ENCODE data around the gene HECTD2.
"Not testable (repeated sequence)": the region's sequence is repeated elsewhere in the genome, so short reads cannot be mapped to it uniquely, and the experiment has no call there.

The HECTD2 gene

DNA sequence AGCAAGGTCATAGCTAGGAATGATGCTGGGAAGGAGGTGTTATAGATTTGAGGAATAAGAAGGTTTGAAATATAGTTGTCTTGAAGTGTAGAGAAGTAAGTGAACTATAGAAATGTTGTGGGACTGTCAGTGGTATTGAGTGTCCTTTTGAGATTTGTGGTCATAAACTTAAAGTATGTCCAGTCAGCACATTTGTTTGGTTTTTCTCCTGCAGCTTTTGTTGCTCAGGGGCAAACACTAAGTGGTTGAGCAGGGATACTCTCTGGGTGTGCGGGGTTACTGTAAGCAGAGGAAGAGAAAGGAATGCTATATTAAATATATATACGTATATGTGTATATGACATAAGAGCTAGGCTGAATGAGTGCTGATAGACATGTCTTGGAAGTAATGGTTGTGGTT lies 67.1 kb downstream of the HECTD2 start:
- no peak for DNase-seq

DNA sequence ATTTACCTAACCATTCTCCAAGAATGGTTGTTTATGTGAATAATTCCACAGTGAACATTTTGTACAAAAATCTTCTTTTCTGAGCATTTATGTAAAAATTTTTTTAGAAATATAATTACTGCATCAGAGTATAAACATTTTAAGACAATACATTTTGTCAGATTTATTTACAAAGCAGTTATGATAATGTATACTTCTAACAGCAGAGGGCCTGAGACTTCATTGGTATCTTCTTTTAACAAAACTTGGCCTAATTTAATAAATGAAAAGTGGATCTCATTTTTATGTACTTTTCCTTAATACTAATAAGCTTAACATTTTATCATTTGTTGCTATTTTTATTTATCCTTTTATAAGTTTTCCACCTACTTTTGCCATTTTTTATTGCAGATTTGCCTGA lies 69.4 kb downstream of the HECTD2 start:
- no peak for DNase-seq

DNA sequence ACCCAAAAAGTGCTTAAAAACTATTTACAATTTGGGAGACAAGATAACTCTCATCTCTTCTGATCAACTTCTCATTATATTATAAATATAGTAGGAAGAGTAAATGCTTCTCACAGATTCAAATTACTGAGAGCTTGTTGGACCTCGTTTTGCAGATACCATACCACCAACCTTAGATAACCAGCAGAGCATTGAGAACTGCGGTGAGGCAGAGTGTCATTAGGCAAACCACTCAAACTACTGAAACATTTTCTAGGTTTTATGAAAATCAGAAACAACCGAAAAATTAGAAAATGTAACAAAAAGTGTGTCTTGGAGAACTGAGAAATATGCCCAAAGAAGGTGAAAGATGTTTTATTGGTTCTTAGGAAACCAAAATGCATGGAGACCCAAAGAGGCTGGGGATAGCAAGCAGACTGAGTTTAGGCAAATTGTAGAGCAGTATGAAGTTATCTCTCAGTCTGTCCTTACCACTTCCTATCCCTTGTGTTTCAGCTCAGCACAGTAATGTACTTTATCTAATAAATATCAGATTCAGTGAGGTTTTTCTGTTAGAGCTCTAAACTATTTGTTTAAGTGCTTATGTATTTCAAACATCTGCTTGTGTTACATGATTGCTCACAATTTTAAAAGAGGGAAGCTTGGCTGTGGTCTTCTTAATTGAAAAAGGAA lies 77.9 kb downstream of the HECTD2 start:
- no peak for DNase-seq

DNA sequence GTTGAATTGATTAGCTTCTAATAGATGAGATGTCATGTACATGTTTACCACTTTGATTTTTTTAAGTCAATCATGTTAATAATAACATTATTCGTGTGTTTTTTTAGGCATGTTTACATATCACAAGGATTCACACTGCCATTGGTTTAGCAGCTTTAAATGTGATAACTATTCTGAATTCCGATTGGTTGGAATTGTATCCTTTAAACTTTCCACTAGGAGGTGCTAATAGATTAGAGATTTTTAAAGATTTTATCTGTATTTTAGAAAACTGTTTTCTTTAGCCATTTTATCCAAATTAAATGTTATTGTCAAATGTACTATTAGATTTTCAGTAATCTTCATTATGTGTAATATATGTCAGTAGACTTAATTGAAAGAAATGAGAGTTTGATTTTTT lies 83.2 kb downstream of the HECTD2 start:
- no peak for DNase-seq

DNA sequence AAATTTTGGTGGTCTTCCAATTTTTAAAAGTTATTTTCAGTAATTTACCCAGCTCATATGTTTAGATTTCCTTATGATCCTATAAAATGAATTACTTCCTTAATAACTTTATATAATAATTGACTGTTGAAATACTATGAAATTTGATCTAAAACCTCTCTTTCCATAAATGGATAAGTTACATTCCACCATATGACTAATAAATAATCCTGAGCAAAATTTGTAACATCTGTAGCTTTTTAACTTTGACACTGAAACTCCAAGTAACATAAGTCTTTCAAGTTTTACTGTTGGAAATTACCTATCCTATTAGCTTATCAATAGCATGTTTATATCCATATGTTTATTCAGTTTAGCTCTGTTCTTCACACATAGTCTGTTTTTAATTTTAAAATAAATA lies 85.3 kb downstream of the HECTD2 start:
- no peak for DNase-seq

DNA sequence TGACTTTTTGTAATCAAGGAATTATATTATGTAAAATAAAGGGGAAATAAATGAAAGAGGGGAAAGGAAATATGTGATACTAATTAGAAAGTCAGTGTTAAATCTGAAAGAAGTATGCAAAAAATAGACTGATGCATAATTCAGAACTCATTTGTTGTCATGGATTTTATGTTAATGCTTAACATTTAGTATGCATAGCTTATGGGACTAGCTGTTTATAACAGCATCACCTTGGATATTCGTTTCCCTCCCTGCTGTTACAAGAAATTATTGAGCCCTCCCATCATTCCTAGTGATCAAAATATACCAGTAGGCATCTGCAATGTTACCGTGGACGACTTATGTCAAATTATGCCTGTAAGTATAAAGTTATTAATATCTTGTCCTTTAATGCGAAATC lies 85.9 kb downstream of the HECTD2 start:
- no peak for DNase-seq

DNA sequence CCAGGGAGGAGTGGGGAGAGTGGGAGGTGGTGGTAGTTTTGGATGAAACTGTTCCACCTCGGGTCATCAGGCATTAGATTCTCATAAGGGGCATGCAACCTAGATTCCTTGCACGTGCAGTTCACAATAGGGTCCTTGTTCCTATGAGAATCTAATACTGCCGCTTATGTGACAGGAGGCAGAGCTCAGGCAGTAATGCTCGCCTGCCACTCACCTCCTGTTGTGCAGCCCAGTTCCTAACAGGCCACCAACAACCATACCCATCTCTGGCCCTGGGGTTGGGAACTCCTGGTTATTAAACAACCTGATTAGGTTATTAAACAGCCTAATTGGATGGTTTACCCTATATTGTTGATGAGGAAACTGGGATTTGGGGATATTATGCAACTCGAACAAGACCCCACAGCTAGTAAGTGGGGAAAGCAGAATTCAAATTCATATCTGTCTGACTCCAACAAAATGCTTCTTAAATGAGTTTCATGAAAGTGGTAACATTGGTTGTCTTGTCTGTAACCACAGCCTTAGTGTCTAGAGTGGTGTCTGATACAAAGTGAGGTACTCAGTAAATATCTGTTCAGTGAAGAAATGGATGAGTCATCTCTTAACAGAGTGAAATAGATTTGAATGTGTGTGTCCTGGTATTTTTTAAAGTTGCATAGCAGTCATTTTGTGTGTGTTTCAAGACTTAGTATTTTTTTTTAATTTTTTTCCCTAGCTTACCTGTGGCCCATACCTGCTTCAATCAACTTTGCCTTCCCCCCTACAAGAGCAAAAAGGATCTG lies 101.6 kb downstream of the HECTD2 start:
- no peak for DNase-seq

DNA sequence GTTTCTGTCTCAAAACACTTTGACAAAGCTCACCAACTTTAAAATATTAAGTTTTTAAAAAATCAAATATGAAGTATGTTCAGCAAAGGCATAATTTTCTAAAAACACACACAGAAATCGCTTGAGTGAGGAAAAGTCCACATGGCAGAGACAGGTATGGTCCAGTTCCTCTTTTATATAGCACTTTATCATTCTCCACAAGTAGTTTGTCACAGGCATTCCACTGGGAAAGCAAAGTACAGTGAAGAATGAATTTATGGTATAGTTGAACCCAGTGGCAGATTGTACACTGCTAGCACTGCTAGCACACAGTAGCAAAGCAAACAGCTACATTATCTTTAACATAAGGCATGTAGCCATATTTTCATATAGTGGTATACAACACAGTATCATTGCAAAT lies 102.3 kb downstream of the HECTD2 start:
- DNase-seq: no peak

DNA sequence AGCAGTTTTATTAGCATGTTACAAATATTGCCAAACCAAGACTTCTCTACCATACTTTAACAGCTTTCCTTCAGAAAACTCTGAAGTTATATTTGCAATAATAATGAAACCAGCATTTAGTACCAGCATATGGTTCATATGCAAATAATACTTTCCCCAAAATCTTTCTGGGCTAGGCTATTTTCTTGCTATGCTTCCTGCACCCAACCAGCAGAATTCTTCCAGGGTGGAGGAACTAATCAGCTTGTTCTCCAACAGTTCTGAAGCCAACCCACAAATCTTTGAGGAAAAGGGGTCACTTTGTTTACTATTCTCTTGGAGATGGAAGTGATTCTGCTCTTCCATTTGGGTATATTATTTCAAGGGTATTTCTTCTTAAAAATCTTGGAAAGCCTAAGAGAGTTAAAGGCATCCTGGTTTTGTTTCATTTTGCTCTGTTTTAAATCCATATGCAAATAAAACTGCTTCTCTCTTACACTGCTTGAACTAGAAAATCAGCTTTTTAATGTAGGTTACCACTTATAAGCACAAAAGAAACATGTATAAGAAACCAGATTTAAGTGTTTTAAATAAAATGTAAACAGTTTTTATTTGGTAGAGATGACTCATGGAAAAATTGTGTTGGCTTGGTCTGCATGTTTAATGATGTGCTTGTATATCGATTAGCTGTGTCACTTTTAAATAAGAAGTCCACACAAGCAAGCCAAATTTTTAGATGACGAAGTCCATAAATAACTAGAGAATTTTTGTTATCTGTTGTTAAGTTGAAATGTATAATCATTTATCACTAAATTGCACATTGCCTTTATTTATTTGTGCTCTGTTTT lies 103.7 kb downstream of the HECTD2 start:
- peak; percentile 11 for DNase-seq

DNA sequence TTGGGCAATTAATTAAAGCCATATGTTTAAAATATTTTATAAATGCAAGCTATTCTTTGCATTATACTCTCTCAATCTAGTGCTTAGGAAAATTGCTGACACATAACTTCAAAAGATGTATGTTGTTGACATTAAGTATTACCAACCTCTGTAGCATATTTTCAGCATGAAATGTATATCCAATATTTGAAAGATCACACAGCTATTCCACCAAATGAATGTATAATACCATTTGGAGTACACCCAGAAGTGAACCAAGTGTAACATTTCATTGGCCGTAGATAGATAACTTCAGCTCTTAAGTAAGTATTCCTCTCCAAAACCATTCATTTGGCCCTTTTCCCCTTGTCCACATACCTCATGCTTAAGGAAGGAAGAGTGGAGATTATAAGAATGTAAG lies 104.6 kb downstream of the HECTD2 start:
- no peak for DNase-seq

DNA sequence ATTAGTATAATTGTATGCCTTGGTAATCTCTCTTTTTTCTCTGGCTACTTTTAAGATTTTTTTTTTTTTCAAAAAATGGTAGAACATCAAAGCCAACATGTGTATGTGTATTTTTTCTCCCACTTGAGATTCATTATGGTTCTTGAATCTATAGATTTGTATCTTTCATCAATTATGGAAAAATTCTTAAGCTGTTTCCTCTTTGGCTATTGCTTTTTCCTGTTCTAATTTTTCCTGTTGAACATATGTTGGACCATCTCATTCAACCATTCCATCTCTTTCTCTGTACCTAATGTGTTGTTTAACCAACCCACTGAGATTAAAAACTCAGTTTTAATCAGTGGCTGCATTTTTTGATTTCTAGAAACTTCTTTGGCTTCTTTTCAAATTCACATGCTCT lies 107.2 kb downstream of the HECTD2 start:
- DNase-seq: no peak

DNA sequence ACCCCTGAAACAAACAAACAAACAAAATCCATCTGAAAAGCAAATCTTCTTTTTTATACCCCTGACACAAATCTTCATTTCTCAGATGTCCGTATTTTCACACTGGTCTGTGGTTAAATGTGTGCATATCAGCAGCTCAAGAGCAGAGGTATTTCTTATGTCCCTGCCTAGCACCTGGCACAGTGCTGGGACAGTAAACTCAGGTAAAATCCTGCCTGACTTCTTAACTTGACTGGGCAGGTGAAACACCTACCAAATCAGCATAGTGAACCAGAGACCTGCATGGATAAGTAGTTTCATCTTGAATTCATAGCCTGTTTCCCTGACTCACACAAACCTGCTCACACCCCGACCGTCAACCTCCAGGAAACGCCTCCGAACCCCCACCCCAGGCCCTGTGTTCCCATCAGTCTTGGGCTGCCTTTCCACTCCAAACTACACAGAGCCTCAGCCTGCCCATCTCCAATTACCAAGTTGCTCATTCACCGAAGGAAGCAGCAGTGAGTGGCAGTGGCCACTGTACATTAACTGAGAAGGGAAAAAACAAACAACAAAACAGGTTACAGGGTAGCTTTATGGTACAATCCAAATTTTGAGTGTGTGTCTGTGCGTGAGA lies 109.9 kb downstream of the HECTD2 start:
- no peak for DNase-seq

DNA sequence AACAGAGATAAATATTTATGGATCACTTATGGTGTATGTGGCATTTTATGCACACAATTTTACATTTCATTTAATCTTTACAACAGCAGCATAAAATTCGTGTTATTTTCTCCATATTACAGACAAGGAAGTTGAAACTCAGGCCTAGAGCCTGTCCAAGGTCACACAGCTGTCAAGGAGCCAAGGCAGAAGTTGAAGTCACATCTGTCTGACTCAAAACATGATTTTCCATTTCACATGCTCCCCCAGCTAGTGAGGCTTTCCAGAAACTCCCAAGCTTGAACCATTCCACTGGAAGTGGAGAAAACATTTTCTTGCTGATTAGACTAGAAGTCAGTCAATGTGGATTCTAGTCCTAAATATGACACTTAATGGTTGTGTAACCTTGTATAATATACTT lies 110.5 kb downstream of the HECTD2 start:
- DNase-seq: no peak

DNA sequence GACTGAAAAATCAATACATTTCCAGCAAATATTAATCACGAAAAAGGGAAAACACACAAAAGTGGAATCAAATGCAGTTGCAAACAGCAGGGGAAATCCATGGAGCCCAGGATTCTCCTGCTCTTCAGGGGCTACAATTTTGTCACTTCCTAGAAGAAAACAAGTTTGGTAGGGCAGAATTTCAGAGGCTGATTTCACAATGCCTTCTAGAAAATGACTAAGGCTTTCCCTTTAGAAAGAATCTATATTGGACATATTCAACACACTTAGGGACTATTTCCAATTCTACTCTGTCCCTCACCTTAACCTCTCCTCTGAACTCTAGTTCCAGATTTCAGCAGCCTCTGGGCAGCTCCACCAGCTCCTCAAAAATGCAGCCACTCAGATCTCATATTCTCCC lies 111.3 kb downstream of the HECTD2 start:
- no peak for DNase-seq

DNA sequence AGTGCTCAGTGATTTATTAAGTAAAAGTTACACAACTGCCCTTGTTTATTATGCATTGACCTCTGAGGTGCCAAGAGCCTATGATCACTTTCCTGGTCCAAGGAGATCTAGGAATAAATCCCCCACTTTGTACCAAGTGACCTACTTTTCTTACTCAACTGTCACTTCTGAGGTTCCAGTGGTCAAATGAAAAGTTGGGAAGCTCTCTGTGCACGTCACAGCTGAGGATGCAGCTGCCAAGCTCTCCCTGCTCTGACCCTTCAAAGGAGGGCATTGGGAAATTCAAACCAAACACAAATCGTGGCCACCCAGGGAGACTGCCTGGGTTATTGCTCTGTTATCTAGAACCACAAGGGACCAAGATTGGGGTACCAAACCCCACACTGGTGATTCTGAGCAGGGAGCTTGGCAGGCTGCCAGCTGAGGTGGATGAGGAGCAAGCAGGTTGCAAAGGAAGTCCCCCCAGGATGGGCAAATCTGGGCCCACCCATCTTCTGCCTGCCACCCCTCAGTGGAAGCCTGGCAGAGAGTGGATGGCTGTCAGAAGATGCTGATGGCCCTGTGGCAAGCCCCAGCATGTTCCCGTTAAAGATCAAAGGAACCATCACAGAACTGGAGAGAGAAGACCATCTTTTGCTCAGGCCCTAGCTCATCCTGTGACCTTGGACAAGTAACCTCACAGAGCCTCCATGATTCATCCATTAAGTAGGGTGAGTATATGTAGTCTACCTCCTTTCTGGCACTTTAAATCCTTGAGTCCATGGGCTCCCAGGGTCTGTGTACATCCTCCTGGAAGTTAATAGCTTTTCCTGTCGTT lies 116.0 kb downstream of the HECTD2 start:
- DNase-seq: no peak

DNA sequence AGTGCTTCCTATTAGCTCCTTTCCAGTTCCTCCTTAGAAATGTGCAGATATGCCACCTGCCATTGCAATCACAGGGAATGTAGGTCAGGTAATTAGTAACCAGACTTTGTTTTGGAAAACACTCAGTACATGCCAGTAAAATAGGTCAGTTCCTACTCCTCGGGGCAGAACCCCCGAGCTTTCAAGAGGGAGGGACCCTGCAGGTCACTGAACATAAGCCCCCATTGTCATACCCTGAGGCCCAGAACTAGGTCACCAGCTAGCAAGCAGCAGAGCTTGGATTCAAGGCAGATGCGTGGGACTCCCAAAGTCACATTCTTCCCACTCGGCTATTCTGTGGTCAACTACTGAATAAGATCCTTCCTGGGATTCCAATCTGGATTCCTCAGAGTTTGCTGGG lies 117.9 kb downstream of the HECTD2 start:
- no peak for DNase-seq

DNA sequence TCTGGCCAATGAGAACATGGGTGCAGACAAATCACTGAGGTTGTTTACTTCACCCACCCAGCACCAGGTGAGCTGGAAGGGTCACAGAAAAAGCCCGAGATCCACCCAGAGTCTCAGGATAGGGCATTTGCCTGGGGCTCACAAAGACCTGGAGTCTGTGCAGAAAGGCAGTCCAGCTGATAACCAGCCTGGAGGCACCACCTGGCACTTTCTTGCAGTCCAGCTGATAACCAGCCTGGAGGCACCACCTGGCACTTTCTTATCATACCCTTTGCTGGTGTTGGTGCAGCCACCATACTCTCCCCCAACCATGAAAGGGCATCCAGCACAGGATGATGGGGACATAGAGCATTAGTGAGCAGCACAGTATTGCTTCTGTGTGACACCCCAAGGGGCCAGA lies 118.6 kb downstream of the HECTD2 start:
- no peak for DNase-seq

DNA sequence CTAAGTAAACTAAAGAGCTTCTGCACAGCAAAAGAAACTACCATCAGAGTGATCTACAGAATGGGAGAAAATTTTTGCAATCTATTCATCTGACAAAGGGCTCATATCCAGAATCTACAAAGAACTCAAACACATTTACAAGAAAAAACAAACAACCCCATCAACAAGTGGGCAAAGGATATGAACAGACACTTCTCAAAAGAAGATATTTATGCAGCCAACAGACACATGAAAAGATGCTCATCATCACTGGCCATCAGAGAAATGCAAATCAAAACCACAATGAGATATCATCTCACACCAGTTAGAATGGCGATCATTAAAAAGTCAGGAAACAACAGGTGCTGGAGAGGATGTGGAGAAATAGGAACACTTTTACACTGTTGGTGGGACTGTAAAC lies 124.6 kb downstream of the HECTD2 start:
- DNase-seq: not testable (repeated sequence)

DNA sequence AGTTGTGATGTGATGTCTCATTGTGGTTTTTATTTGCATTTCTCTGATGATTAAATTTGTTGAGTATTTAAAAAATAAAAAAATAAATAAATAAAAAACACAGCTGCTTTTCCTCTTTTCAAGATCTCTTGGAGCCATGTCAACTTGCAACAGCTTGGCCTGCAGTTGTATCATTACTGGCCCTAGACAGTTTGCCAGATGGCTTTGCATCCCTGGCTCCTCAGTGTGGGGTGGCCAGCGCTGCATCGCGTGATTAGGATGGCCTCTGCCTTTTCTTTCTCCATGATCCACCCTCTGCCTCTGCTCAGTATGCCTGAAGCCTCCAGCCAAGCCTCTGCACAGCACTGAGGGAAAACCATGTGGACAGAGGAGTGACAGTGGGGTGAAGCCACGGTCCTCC lies 126.0 kb downstream of the HECTD2 start:
- DNase-seq: no peak

DNA sequence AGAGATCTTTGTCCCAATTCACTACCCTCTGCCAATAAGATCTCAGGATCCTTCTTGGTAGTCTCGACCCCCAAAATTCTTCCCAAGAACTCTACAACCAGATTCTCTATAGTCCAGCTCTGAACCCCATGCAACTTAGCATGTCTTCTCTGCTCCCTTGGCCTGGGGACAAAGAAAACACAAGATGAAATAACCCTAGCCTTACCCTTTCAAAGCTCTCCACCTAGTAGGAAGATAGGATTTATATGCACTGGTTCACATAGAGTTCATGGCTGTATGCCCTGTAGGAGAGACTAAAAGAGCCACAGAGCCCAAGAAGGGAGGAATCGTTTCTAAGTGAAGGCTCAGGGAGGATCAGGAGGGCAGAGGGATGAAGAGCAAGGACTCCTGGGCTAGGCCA lies 126.6 kb downstream of the HECTD2 start:
- no peak for DNase-seq

DNA sequence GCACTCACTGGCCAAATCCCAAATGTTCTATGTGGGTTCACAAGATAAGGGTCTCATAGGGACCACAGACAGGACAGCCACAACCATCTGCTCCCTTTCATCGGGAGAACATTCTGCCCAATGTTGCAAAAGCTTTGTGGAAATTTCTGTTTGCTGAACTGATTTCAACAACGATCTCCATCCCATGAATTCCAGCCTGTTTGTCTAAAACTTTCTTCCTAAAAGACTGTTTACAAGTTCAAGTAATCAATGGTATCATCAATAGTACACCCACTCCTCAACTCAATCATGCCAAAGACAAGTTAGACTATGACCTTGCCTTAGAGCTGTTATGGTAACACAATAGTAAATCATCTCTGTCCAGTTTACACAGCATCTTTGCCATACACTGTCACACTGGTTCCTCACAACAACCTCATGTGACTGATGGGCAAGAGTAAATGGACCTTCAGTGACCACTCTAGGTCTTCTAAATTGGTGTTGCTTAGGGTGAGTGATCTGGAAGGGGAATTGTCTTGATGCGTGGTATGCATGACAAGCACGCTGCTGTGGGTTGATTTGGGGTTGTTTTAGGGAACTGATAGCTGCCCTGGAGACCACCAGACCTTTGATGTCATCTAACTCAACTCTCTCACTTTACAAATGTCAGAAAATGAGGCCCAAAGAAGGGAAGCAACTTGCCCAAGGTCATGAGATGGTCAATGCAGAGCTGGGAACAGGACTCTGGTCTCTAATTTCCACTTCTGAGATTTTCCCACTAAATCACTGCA lies 127.7 kb downstream of the HECTD2 start:
- no peak for DNase-seq

DNA sequence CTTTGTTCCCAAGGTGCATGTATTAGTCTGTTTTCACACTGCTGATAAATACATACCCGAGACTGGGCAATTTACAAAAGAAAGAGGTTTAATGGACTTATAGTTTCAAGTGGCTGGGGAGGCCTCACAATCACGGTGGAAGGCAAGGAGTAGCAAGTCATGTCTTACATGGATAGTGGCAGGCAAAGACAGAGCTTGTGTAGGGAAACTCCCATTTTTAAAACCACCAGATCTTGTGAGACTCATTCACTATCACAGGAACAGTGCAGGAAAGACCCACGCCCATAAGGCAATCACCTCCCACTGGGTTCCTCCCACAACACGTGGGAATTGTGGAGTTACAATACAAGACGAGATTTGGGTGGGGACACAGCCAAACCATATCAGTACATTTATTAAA lies 129.8 kb downstream of the HECTD2 start:
- DNase-seq: no peak
